Panc1 (cell line): ENCODE measurements around the gene GID8. TPM values are rescaled to one million over a fixed set of nuclear protein-coding genes. Genes with fewer than 3 reads are reported as not detected.

Source experiments
- ATAC-seq: fragments of 200-7000 bp; cut with Tn5 transposase; 2 replicates; pipeline ENCODE4 v1.9.1; 2020; ENCODE audit warnings: mild to moderate bottlenecking, moderate library complexity
- BruUV-seq: library from RNA; stranded (reverse); fragments of 400-500 nt; replicated peaks from 2 replicates; lab custom pipeline; 2021; lab: Mats Ljungman, UMichigan
- CTCF ChIA-PET: fragments of 300-600 bp; sonication (Branson Sonifier 250); formaldehyde crosslinking; loops from one replicate; lab custom pipeline; 2022; ENCODE audit warnings: antibody characterized with exemption; lab: Charles Lee
- POLR2A ChIA-PET: fragments of 300-600 bp; sonication (Branson Sonifier 250); formaldehyde crosslinking; loops from one replicate; lab custom pipeline; 2022; ENCODE audit warnings: antibody characterized with exemption; lab: Charles Lee
- DNase-seq: peaks from one replicate; pipeline ENCODE4 v3.0.0-alpha.2; 2010; ENCODE audit warnings: low read depth, low spot score
- H3K27ac ChIP-seq: 2 replicates; pipeline ENCODE4 v1.5.1; 2011; ENCODE audit warnings: mild to moderate bottlenecking, low read length, inconsistent platforms
- H3K27me3 ChIP-seq: fragments of 200-500 bp; sonication (Bioruptor generic); 2 replicates; pipeline ENCODE4 v1.6.0; 2014; ENCODE audit warnings: low read length, inconsistent platforms; ENCODE audit not compliant: control insufficient read depth, insufficient read depth
- H3K36me3 ChIP-seq: fragments of 200-500 bp; sonication (Bioruptor generic); 2 replicates; pipeline ENCODE4 v1.5.1; 2014; ENCODE audit warnings: inconsistent platforms, mild to moderate bottlenecking, low read length, moderate library complexity; ENCODE audit not compliant: control insufficient read depth, insufficient read depth
- H3K4me1 ChIP-seq: 2 replicates; pipeline ENCODE4 v1.5.1; 2011; ENCODE audit warnings: inconsistent platforms, mild to moderate bottlenecking, low read length, moderate library complexity; ENCODE audit not compliant: control insufficient read depth, insufficient read depth
- H3K4me3 ChIP-seq, 2 experiments: 2 replicates each; pipeline ENCODE4 v1.5.1; 2011 to 2012; ENCODE audit warnings: low read depth in 2 of 2, low read length in 2 of 2, mild to moderate bottlenecking in 2 of 2, inconsistent platforms in 1 of 2, moderate library complexity in 1 of 2
- H3K9me3 ChIP-seq: fragments of 200-500 bp; sonication (Bioruptor generic); 2 replicates; pipeline ENCODE4 v1.5.1; 2014; ENCODE audit warnings: low read depth, mild to moderate bottlenecking, inconsistent platforms, low read length, moderate library complexity; ENCODE audit not compliant: control insufficient read depth, insufficient read depth
- POLR2AphosphoS5 ChIP-seq: IDR thresholded peaks from 2 replicates; pipeline ENCODE4 v1.6.1; 2012; ENCODE audit warnings: mild to moderate bottlenecking, low read depth, low read length, moderate library complexity
- REST ChIP-seq, 2 experiments: IDR thresholded peaks; 2 replicates each; pipeline ENCODE4 v1.6.1; 2011 to 2012; ENCODE audit warnings: low read depth in 2 of 2, control low read depth in 1 of 2, low read length in 1 of 2, mild to moderate bottlenecking in 1 of 2, moderate library complexity in 1 of 2; ENCODE audit not compliant: insufficient read depth in 1 of 2
- SIN3A ChIP-seq: IDR thresholded peaks from 2 replicates; pipeline ENCODE4 v1.6.1; 2012; ENCODE audit warnings: low read depth, mild to moderate bottlenecking, low read length, moderate library complexity, borderline replicate concordance; ENCODE audit not compliant: insufficient read depth
- TCF7L2 ChIP-seq: IDR thresholded peaks from 2 replicates; pipeline ENCODE4 v1.6.1; 2011; ENCODE audit warnings: mild to moderate bottlenecking, low read depth, low read length, inconsistent platforms
- in situ Hi-C: cut with HindIII; loops from 2 replicates; pipeline ENCODE4 v1.10.0; 2016; ENCODE audit warnings: low sequenced_read_pairs, low pct_unique_long_range_greater_than_20kb
- intact Hi-C: fragments of 100-400 bp; cut with micrococcal nuclease; formaldehyde crosslinking; loops from one replicate; pipeline ENCODE4 v1.10.0; 2022; ENCODE audit not compliant: unreplicated experiment
- total RNA-seq: library from RNA; stranded (reverse); gene quantifications from one replicate; pipeline ENCODE4 v1.2.1, GENCODE V29; 2021; ENCODE audit not compliant: unreplicated experiment
- TF ChIP-seq, protein P1 (sequence below): fragments of 450-650 bp; IDR thresholded peaks from 2 replicates; pipeline ENCODE4 v1.5.1; 2017; ENCODE audit warnings: mild to moderate bottlenecking

GID8 gene
- total RNA-seq, 1 experiment from 2014 or later: 37.3 TPM

- ATAC-seq: no peak
- POLR2A ChIA-PET: no interaction called here
Measured at GRCh38 chr20:62918831-62919230, 19.1 kb upstream of the GID8 start.

GRCh38 chr20:62920039-62920645, 17.8 kb upstream of the GID8 start:
- POLR2A ChIA-PET: interaction anchor here (0.6 kb wide), 1 partner anchor 15 kb away, joined by 4 read pairs; no protein-coding TSS in a partner anchor

More at GRCh38 chr20:62918831-62919230, 19.1 kb upstream of the GID8 start:
- Histone ChIP-seq H3K27ac (no peak overlapping the region), H3K9me3 (no peaks in the 10 kb centered on the region), H3K27me3 (no peaks in the 10 kb centered on the region), H3K4me3 (no peak overlapping the region), H3K36me3 (no peaks in the 10 kb centered on the region), H3K4me1 (peaks cover 88% of the 10 kb centered on the region)
- CTCF ChIA-PET: interaction anchor here (1.0 kb wide), 1 partner anchor 12 kb away, joined by 3 read pairs; no protein-coding TSS in a partner anchor
- intact Hi-C loops (no loop called here), in situ Hi-C loops (no loop called here)
- DNase-seq: no peak
- no TSS peak for BruUV-seq
- TF ChIP-seq TCF7L2 (no peak), REST (IDR thresholded peaks at IDR 0.05; ENCODE audit: insufficient read depth in 1 of 2, low read depth in 2 of 2, low read length in 1 of 2) (no peak), POLR2AphosphoS5 (no peak), SIN3A (no peak)
- TF ChIP-seq, protein P1, sequence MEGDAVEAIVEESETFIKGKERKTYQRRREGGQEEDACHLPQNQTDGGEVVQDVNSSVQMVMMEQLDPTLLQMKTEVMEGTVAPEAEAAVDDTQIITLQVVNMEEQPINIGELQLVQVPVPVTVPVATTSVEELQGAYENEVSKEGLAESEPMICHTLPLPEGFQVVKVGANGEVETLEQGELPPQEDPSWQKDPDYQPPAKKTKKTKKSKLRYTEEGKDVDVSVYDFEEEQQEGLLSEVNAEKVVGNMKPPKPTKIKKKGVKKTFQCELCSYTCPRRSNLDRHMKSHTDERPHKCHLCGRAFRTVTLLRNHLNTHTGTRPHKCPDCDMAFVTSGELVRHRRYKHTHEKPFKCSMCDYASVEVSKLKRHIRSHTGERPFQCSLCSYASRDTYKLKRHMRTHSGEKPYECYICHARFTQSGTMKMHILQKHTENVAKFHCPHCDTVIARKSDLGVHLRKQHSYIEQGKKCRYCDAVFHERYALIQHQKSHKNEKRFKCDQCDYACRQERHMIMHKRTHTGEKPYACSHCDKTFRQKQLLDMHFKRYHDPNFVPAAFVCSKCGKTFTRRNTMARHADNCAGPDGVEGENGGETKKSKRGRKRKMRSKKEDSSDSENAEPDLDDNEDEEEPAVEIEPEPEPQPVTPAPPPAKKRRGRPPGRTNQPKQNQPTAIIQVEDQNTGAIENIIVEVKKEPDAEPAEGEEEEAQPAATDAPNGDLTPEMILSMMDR: no peak

More at GRCh38 chr20:62920039-62920645, 17.8 kb upstream of the GID8 start:
- H3K4me3 ChIP-seq: no peak overlapping the region
- no TSS peak for BruUV-seq
- CTCF ChIA-PET: no interaction called here
- no peaks in the 10 kb centered on the region for H3K9me3 ChIP-seq
- intact Hi-C loops (no loop called here), in situ Hi-C loops (no loop called here)
- TF ChIP-seq TCF7L2 (no peak), SIN3A (no peak), REST (IDR thresholded peaks at IDR 0.05; ENCODE audit: insufficient read depth in 1 of 2, low read depth in 2 of 2, low read length in 1 of 2) (no peak), POLR2AphosphoS5 (no peak)
- H3K27ac ChIP-seq: peak overlapping the region; percentile 37; the same call in 1 of the 2 replicates
- DNase-seq: no peak
- H3K27me3 ChIP-seq: no peaks in the 10 kb centered on the region
- no peak for ATAC-seq
- peaks cover 85% of the 10 kb centered on the region for H3K4me1 ChIP-seq
- no peaks in the 10 kb centered on the region; the same call in 1 of the 2 replicates for H3K36me3 ChIP-seq
